B cell (primary cell): Measurements from ENCODE around the gene KRTAP5-8.

ENCODE experiments used
- EZH2 ChIP-seq: IDR thresholded peaks from 2 replicates; pipeline ENCODE4 v1.6.1; 2012; ENCODE audit warnings: borderline replicate concordance, low read depth, mild to moderate bottlenecking, moderate library complexity, low read length; ENCODE audit not compliant: insufficient read depth, poor library complexity, severe bottlenecking
- TF ChIP-seq, protein P1 (sequence below): fragments of 200-600 bp; IDR thresholded peaks from one replicate; pipeline ENCODE4 v1.8.0; 2022; ENCODE audit warnings: antibody characterized with exemption, mild to moderate bottlenecking

DNA sequence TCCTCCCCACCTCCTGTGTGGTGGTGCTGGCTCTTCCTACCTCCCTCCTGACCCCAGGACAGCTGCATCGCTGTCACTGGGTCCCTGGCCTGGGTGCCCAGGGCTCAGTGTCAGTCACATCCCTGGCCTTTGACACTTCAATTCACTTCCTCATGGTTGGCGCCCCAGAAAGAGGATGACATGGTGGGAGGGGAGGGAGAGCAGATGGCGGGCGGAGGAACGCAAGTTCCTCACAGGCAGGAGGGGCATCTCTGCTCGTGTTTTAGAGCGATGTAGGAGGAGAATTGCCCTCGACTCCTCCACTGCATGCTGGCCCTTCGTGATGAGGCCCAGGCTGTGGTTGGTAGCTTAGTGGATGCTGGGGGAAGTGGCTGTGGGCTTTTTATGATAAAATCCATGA is 45.9 kb upstream of the KRTAP5-8 start:
- TF ChIP-seq, protein P1, sequence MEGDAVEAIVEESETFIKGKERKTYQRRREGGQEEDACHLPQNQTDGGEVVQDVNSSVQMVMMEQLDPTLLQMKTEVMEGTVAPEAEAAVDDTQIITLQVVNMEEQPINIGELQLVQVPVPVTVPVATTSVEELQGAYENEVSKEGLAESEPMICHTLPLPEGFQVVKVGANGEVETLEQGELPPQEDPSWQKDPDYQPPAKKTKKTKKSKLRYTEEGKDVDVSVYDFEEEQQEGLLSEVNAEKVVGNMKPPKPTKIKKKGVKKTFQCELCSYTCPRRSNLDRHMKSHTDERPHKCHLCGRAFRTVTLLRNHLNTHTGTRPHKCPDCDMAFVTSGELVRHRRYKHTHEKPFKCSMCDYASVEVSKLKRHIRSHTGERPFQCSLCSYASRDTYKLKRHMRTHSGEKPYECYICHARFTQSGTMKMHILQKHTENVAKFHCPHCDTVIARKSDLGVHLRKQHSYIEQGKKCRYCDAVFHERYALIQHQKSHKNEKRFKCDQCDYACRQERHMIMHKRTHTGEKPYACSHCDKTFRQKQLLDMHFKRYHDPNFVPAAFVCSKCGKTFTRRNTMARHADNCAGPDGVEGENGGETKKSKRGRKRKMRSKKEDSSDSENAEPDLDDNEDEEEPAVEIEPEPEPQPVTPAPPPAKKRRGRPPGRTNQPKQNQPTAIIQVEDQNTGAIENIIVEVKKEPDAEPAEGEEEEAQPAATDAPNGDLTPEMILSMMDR, result no peak
- no peak for TF ChIP-seq EZH2
